Fibroblast of the aortic adventitia (primary cell): ENCODE results near the gene KCNQ1. TPM values are rescaled to one million over a fixed set of nuclear protein-coding genes. Genes with fewer than 3 reads are reported as not detected.

Experiments used
- DNase-seq: peaks from one replicate; pipeline ENCODE4 v3.0.0-alpha.2; 2010; ENCODE audit warnings: low read depth
- H3K4me3 ChIP-seq: 2 replicates; pipeline ENCODE4 v1.5.1; 2011; ENCODE audit warnings: low read depth, mild to moderate bottlenecking, control low read depth, low read length, moderate library complexity
- CTCF ChIP-seq: IDR thresholded peaks from 2 replicates; pipeline ENCODE4 v1.5.1; 2011; ENCODE audit warnings: mild to moderate bottlenecking, low read length, control low read depth, inconsistent platforms; ENCODE audit not compliant: insufficient read depth
- total RNA-seq: library from RNA; depleted of rRNA; stranded (reverse); fragments of >200 nt; gene quantifications from 2 replicates; pipeline ENCODE4 v1.2.3, GENCODE V29; 2012; ENCODE audit warnings: low replicate concordance

KCNQ1 gene
- total RNA-seq, 1 donor = not detected

- DNase-seq = no peak
- no peak overlapping the region for H3K4me3 ChIP-seq
- no peak for TF ChIP-seq CTCF
Observed at GRCh38 chr11:2529636-2530035, 84.8 kb downstream of the KCNQ1 start.

GRCh38 chr11:2530131-2530854 is 85.5 kb downstream of the KCNQ1 start:
- TF ChIP-seq CTCF = no peak
- no peak for DNase-seq
- H3K4me3 ChIP-seq = no peak overlapping the region

GRCh38 chr11:2530855-2531200 is 86.0 kb downstream of the KCNQ1 start:
- H3K4me3 ChIP-seq = no peak overlapping the region
- no peak for DNase-seq
- no peak for TF ChIP-seq CTCF

- no peak overlapping the region for H3K4me3 ChIP-seq
- TF ChIP-seq CTCF = peak; percentile 96
- DNase-seq = peak; percentile 58
Observed at GRCh38 chr11:2531277-2531986, 86.6 kb downstream of the KCNQ1 start.

GRCh38 chr11:2531987-2532703 is 87.3 kb downstream of the KCNQ1 start:
- no peak for TF ChIP-seq CTCF

GRCh38 chr11:2532704-2533586 is 88.1 kb downstream of the KCNQ1 start:
- H3K4me3 ChIP-seq = peak overlapping the region; percentile 35
- DNase-seq = peak; percentile 89
- TF ChIP-seq CTCF = peak; percentile 98

More at GRCh38 chr11:2531987-2532703, 87.3 kb downstream of the KCNQ1 start:
- no peak overlapping the region for H3K4me3 ChIP-seq
- no peak for DNase-seq
